ENCODE data around the gene PIEZO2.

DNA sequence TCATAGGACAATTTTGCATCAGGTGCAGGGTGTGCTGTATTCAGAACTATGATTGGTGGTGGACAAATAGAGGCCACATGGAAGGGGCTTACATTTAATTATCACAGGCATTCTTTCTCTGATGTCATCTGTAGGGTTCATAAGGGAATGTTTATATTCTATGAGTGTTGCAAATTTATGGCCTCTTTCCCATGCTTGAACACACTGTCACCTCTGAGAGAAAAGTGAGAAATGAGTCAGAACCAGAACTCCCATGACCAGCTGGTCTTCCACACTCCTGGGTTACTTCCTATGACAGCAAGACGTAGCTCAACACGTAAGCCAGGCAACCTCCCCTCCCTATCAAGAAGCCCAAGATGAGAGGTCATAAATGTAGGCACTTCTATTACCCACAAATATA is 310.8 kb downstream of the PIEZO2 start:
- TF ChIP-seq, protein P1, sequence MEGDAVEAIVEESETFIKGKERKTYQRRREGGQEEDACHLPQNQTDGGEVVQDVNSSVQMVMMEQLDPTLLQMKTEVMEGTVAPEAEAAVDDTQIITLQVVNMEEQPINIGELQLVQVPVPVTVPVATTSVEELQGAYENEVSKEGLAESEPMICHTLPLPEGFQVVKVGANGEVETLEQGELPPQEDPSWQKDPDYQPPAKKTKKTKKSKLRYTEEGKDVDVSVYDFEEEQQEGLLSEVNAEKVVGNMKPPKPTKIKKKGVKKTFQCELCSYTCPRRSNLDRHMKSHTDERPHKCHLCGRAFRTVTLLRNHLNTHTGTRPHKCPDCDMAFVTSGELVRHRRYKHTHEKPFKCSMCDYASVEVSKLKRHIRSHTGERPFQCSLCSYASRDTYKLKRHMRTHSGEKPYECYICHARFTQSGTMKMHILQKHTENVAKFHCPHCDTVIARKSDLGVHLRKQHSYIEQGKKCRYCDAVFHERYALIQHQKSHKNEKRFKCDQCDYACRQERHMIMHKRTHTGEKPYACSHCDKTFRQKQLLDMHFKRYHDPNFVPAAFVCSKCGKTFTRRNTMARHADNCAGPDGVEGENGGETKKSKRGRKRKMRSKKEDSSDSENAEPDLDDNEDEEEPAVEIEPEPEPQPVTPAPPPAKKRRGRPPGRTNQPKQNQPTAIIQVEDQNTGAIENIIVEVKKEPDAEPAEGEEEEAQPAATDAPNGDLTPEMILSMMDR (conservative IDR thresholded peaks at IDR 0.05; ENCODE audit: low read length) = no peak
- no peak for TF ChIP-seq EZH2phosphoT487 (IDR thresholded peaks at IDR 0.05; ENCODE audit: borderline replicate concordance)
